Embryonic facial prominence (tissue), 1 donor: ENCODE data around the gene IL5RA.

Experiments
- DNase-seq: peaks from one replicate; pipeline ENCODE4 v3.0.0-alpha.2; 2016; ENCODE audit errors: extremely low spot score

IL5RA gene

GRCh38 chr3:3110299-3110630 is at the start of gene IL5RA:
Gene IL5RA (minus strand): TSS chr3:3110374. CDS start chr3:3104984, 5,390 bp downstream.
- DNase-seq = no peak

GRCh38 chr3:3157484-3157883 is 47.3 kb upstream of the IL5RA start:
- DNase-seq = no peak

- no peak for DNase-seq
Measured at GRCh38 chr3:3154879-3155610, 44.9 kb upstream of the IL5RA start.

- no peak for DNase-seq
Measured at GRCh38 chr3:3151513-3151912, 41.3 kb upstream of the IL5RA start.

GRCh38 chr3:3149560-3149959 is 39.4 kb upstream of the IL5RA start:
- DNase-seq = no peak

- no peak for DNase-seq
Measured at GRCh38 chr3:3145831-3146230, 35.7 kb upstream of the IL5RA start.

GRCh38 chr3:3141939-3142338 is 31.8 kb upstream of the IL5RA start:
- DNase-seq = no peak

- DNase-seq = no peak
Measured at GRCh38 chr3:3137526-3137925, 27.4 kb upstream of the IL5RA start.

GRCh38 chr3:3134750-3135448 is 24.7 kb upstream of the IL5RA start:
- no peak for DNase-seq

GRCh38 chr3:3133500-3133899 is 23.3 kb upstream of the IL5RA start:
- DNase-seq = no peak

- DNase-seq = no peak
Measured at GRCh38 chr3:3129579-3129978, 19.4 kb upstream of the IL5RA start.

GRCh38 chr3:3127432-3128010 is 17.3 kb upstream of the IL5RA start:
- no peak for DNase-seq

GRCh38 chr3:3126477-3127431 is 16.6 kb upstream of the IL5RA start, which contains the start of gene TRNT1:
Gene TRNT1 (plus strand): TSS chr3:3126940. CDS start chr3:3129041, 2,101 bp downstream.
- peak; percentile 86 for DNase-seq

- no peak for DNase-seq
Measured at GRCh38 chr3:3125977-3126376, 15.8 kb upstream of the IL5RA start.

- DNase-seq = no peak
Measured at GRCh38 chr3:3119393-3119851, 9.2 kb upstream of the IL5RA start.

GRCh38 chr3:3117651-3118050 is 7.5 kb upstream of the IL5RA start:
- no peak for DNase-seq

GRCh38 chr3:3113042-3113709 is 3.0 kb upstream of the IL5RA start:
- DNase-seq = no peak

GRCh38 chr3:3110749-3111361 is 681 bp upstream of the IL5RA start:
- DNase-seq = no peak

GRCh38 chr3:3109407-3110298 is 521 bp downstream of the IL5RA start:
- no peak for DNase-seq

- DNase-seq = no peak
Measured at GRCh38 chr3:3107858-3108257, 2.3 kb downstream of the IL5RA start.
